HG03521 (cell line): ENCODE data around the gene SSTR3.
"Not testable (repeated sequence)": the region's sequence is repeated elsewhere in the genome, so short reads cannot be mapped to it uniquely, and the experiment has no call there.

ENCODE experiments used
- ATAC-seq: cut with Tn5 transposase; IDR thresholded peaks from one replicate; pipeline ENCODE4 v1.9.1; 2021; ENCODE audit warnings: mild to moderate bottlenecking, moderate library complexity; ENCODE audit not compliant: unreplicated experiment

SSTR3 gene

GRCh38 chr22:37243402-37244113 lies 31.3 kb upstream of the SSTR3 start:
- ATAC-seq: peak; percentile 6

GRCh38 chr22:37242395-37242918 lies 30.2 kb upstream of the SSTR3 start:
- ATAC-seq: peak; percentile 48

- ATAC-seq: no peak
Observed at GRCh38 chr22:37241351-37242142, 29.3 kb upstream of the SSTR3 start.

GRCh38 chr22:37240941-37241320 lies 28.7 kb upstream of the SSTR3 start:
- no peak for ATAC-seq

- no peak for ATAC-seq
Observed at GRCh38 chr22:37240240-37240940, 28.1 kb upstream of the SSTR3 start.

- no peak for ATAC-seq
Observed at GRCh38 chr22:37239336-37240239, 27.3 kb upstream of the SSTR3 start.

GRCh38 chr22:37237371-37238268 lies 25.3 kb upstream of the SSTR3 start:
- no peak for ATAC-seq

GRCh38 chr22:37235897-37236607 lies 23.8 kb upstream of the SSTR3 start:
- no peak for ATAC-seq

GRCh38 chr22:37234736-37235711 lies 22.7 kb upstream of the SSTR3 start:
- ATAC-seq: no peak

- no peak for ATAC-seq
Observed at GRCh38 chr22:37233751-37234631, 21.7 kb upstream of the SSTR3 start.

- ATAC-seq: not testable (repeated sequence)
Observed at GRCh38 chr22:37233371-37233750, 21.1 kb upstream of the SSTR3 start.

GRCh38 chr22:37232140-37232998 lies 20.1 kb upstream of the SSTR3 start:
- no peak for ATAC-seq

- ATAC-seq: no peak
Observed at GRCh38 chr22:37231406-37232139, 19.3 kb upstream of the SSTR3 start.

- no peak for ATAC-seq
Observed at GRCh38 chr22:37230673-37231405, 18.6 kb upstream of the SSTR3 start.
